Erythroblast (primary cell): Measurements from ENCODE around the gene CDA.

Experiments used
- DNase-seq, 2 experiments: peaks; one replicate each; lab custom pipeline; 2025; lab: John Stamatoyannopoulos, UW
- GATA1 ChIP-seq: IDR thresholded peaks from 2 replicates; pipeline ENCODE4 v1.6.1; 2011; ENCODE audit warnings: low read depth, mild to moderate bottlenecking, control low read depth, low read length, moderate library complexity
- POLR2A ChIP-seq: IDR thresholded peaks from 2 replicates; pipeline ENCODE4 v1.6.1; 2011; ENCODE audit warnings: mild to moderate bottlenecking, low read length

The CDA gene

GRCh38 chr1:20588634-20589225 lies at the start of gene CDA:
Gene CDA, plus strand, starts transcription at chr1:20589097. Its CDS starts 33 bp downstream, at chr1:20589130.
- no peak for DNase-seq
- no peak for TF ChIP-seq POLR2A
- TF ChIP-seq GATA1 = no peak

- no peak for DNase-seq
- TF ChIP-seq POLR2A (no peak), GATA1 (no peak)
Measured at GRCh38 chr1:20540281-20540680, 48.6 kb upstream of the CDA start.

- TF ChIP-seq POLR2A (no peak), GATA1 (no peak)
- no peak for DNase-seq
Measured at GRCh38 chr1:20546637-20547036, 42.3 kb upstream of the CDA start.

GRCh38 chr1:20551161-20551560 lies 37.7 kb upstream of the CDA start:
- DNase-seq = no peak
- no peak for TF ChIP-seq POLR2A
- no peak for TF ChIP-seq GATA1

- TF ChIP-seq POLR2A = no peak
- no peak for TF ChIP-seq GATA1
Measured at GRCh38 chr1:20551945-20552727, 36.8 kb upstream of the CDA start, which contains the start of gene FAM43B. Gene FAM43B, plus strand, starts transcription at chr1:20552573. Its CDS starts 401 bp downstream, at chr1:20552974.

GRCh38 chr1:20552728-20553445 lies 36.0 kb upstream of the CDA start:
- no peak for TF ChIP-seq GATA1
- no peak for TF ChIP-seq POLR2A
- DNase-seq = peak in 1 of 2 experiments; percentile 25

More at GRCh38 chr1:20551945-20552727, 36.8 kb upstream of the CDA start, which contains the start of gene FAM43B:
- DNase-seq = peak; percentile 4 to 10

GRCh38 chr1:20555025-20555757 lies 33.7 kb upstream of the CDA start:
- TF ChIP-seq GATA1 (no peak), POLR2A (no peak)
- DNase-seq = no peak

GRCh38 chr1:20555758-20556120 lies 33.2 kb upstream of the CDA start:
- TF ChIP-seq POLR2A (no peak), GATA1 (no peak)
- no peak for DNase-seq

GRCh38 chr1:20558191-20558590 lies 30.7 kb upstream of the CDA start:
- no peak for TF ChIP-seq POLR2A
- no peak for TF ChIP-seq GATA1
- no peak for DNase-seq

GRCh38 chr1:20560966-20561365 lies 27.9 kb upstream of the CDA start:
- no peak for DNase-seq
- TF ChIP-seq POLR2A (no peak), GATA1 (no peak)

- TF ChIP-seq POLR2A (no peak), GATA1 (no peak)
Measured at GRCh38 chr1:20565234-20565633, 23.7 kb upstream of the CDA start.

GRCh38 chr1:20569523-20570098 lies 19.3 kb upstream of the CDA start:
- TF ChIP-seq GATA1 (no peak), POLR2A (no peak)
- no peak for DNase-seq

More at GRCh38 chr1:20565234-20565633, 23.7 kb upstream of the CDA start:
- no peak for DNase-seq

- no peak for DNase-seq
- TF ChIP-seq GATA1 (no peak), POLR2A (no peak)
Measured at GRCh38 chr1:20571427-20571826, 17.5 kb upstream of the CDA start.
